ENCODE measurements around the gene SAMD11.

The SAMD11 gene

GRCh38 chr1:932776-933602, 9.3 kb downstream of the SAMD11 start:
- no peak for DNase-seq (ENCODE audit: low read depth in 2 of 2)

DNA sequence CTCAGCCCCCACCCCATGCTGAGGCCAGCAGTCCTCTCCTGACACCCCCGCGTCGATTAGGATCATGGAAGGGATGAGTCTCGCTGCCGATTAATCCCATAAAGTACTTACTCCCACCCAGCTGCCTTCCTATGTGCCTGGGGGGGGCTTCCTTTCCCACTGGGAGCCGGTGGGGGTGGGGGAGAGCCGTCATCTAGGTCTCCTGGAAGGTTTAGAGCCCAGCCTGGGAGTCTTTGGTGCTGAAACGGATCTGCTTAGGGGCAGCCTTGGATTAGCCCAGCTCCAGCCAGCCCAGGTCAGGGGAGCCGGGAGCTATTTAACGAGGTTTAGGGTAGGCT, 9.8 kb downstream of the SAMD11 start:
- no peak for DNase-seq (ENCODE audit: low read depth in 2 of 2)

- DNase-seq (ENCODE audit: low read depth in 2 of 2): no peak
These were observed 11.4 kb downstream of the SAMD11 start for GRCh38 chr1:934991-935750.

DNA sequence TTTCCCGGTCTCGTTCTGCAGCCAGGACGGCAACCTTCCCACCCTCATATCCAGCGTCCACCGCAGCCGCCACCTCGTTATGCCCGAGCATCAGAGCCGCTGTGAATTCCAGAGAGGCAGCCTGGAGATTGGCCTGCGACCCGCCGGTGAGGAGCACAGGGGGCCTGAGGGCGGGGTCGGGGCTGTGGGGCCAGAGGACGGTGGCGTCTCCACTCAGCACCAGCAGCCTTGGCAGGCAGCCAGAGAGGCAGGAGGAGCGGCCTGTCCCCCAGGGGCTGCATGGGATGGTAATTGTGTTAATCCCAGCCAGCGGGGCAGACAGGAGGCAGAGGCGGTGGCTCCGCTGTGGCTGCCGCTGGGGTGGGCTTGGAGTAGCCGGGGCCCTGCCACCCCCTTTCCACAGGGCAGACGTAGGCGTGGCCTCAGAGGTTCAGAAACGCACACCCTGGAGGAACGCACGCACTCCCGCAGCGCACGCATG, 12.1 kb downstream of the SAMD11 start:
- DNase-seq (ENCODE audit: low read depth in 2 of 2): no peak

DNA sequence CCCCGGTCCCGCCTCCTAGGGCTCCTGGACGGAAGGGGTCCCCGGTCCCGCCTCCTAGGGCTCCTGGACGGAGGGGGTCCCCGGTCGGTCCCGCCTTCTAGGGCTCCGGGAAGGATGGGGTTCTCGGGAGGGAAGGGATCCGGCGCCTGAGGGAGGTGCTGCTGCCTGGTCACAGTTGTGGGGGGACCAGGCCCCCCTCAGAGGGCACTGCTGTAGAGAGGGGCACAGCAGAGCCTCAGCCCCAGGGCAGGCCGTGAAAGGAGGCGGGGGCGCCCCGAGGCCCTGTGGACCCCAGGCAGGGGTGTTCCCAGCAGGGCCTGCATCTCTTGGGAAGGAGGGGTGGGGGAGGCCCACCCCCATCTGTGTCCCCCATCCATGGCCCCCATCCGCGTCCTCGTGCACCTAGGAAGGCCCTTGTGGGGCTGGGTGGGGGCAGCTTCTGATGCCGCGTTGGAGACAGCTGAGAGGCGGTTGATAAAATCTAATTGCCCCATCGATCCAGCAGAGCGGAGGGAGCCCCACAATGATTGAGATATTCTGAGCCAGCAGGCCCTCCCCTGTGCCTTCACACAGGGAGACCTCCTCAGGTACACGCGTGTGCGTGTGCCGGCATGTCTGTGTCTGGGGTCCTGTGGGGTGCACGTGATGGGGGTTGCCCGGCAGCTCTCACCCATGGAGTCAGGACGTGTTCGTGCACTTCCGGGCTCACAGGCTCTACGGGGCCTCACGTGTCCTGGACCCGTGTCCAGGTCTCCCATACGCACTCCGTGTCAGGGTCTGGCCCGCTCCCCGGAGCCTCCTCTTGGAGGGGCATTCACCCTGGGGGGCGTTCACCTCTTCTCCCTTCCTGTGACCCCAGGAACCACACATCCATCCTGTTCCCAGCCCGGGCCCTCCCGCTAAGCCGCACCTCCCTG, 12.9 kb downstream of the SAMD11 start:
- DNase-seq (ENCODE audit: low read depth in 2 of 2): no peak

- no peak for DNase-seq (ENCODE audit: low read depth in 2 of 2)
These were observed 13.8 kb downstream of the SAMD11 start for GRCh38 chr1:937521-937920.

- DNase-seq (ENCODE audit: low read depth in 2 of 2): no peak
These were observed 14.5 kb downstream of the SAMD11 start for GRCh38 chr1:938088-938683.

GRCh38 chr1:938711-939489, 15.2 kb downstream of the SAMD11 start:
- no peak for DNase-seq (ENCODE audit: low read depth in 2 of 2)

- no peak for DNase-seq (ENCODE audit: low read depth in 2 of 2)
These were observed 15.9 kb downstream of the SAMD11 start for GRCh38 chr1:939511-940106.

DNA sequence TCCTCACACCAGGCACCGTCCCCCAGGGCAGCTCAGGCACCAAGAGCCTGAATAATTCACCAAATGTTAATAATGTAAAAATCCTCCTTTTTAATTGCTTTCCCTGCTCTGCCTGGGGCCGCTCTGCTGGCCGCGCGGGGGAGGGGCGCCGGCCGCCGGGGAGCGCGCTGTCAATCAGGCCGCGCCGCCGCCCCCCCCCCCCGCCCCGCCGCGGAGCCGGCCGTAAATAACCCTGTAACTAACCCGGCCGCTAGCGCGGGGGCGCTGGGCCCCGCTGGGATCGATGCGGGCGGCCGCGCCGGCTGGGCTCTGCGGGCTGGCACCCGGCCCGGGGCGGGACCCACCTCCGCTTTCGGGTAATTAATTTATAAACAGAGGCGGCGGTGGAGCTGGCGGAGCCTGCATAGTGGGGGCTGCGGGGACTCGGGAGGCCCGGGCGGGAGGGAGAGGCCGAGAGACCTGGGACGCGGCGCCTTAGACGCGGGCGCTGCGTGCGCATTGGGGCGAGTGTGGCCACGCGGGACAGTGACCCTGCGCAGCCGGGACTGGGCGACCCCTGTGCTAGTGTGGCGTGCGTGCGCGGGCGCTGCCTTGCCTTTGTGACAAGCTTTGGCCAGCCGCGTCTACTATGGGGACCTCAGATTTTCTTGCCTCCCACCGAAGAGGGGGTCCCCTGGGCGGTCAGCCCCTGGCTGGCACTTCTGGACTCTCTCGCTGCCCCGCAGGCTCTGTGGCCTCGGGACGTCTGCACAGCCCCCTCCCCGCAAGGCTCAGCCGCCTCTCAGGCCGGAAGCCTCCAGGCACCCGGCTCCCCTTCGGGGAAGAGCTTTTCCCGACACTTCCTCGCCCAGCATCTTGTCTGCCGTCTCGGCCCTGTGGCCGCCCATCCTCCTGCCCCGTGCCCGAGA, 16.6 kb downstream of the SAMD11 start:
- no peak for DNase-seq (ENCODE audit: low read depth in 2 of 2)

- DNase-seq (ENCODE audit: low read depth in 2 of 2): no peak
These were observed 17.4 kb downstream of the SAMD11 start for GRCh38 chr1:941015-941587.

- DNase-seq (ENCODE audit: low read depth in 2 of 2): no peak
These were observed 18.1 kb downstream of the SAMD11 start for GRCh38 chr1:941588-942383.

DNA sequence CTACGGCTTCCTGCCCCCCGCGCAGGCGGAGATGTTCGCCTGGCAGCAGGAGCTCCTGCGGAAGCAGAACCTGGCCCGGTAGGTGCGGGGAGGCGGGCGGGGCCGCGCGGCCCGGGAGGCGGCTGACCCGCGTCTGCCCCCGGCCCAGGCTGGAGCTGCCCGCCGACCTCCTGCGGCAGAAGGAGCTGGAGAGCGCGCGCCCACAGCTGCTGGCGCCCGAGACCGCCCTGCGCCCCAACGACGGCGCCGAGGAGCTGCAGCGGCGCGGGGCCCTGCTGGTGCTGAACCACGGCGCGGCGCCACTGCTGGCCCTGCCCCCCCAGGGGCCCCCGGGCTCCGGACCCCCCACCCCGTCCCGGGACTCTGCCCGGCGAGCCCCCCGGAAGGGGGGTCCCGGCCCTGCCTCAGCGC, 18.7 kb downstream of the SAMD11 start:
- DNase-seq (ENCODE audit: low read depth in 2 of 2): no peak

GRCh38 chr1:942864-943533, 19.3 kb downstream of the SAMD11 start:
- DNase-seq (ENCODE audit: low read depth in 2 of 2): no peak

- DNase-seq (ENCODE audit: low read depth in 2 of 2): no peak
These were observed 20.0 kb downstream of the SAMD11 start for GRCh38 chr1:943545-944340.

Measured in stimulated activated CD8-positive, alpha-beta memory T cell treated with anti-CD3 and anti-CD28 coated beads, Interleukin-7, amount 100 ng/mL, for 1 hour (primary cell).